Suprapubic skin (tissue), 2 donors: ENCODE results near the gene ARHGEF12.

Experiments used
- EP300 ChIP-seq: sonication (generic); formaldehyde crosslinking; IDR thresholded peaks from one replicate; pipeline ENCODE4 v1.6.1; 2017; ENCODE audit warnings: antibody characterized with exemption
- POLR2A ChIP-seq, 2 donors: fragments of 450-650 bp; IDR thresholded peaks; one replicate each; pipeline ENCODE4 v1.6.1; 2017; ENCODE audit warnings: antibody characterized with exemption in 2 of 2, mild to moderate bottlenecking in 2 of 2, moderate library complexity in 2 of 2

- no peak for TF ChIP-seq POLR2A (IDR thresholded peaks at IDR 0.05)
- no peak for TF ChIP-seq EP300
Observed at GRCh38 chr11:120492486-120492885, 156.3 kb downstream of the ARHGEF12 start.
